HG03103 (cell line): Measurements from ENCODE around the gene SAP25.

Experiments used
- ATAC-seq: cut with Tn5 transposase; IDR thresholded peaks from one replicate; pipeline ENCODE4 v1.9.1; 2021; ENCODE audit warnings: low read depth; ENCODE audit not compliant: unreplicated experiment

The SAP25 gene

GRCh38 chr7:100598425-100598824 lies 24.7 kb upstream of the SAP25 start:
- ATAC-seq = no peak

GRCh38 chr7:100595188-100595587 lies 21.5 kb upstream of the SAP25 start:
- ATAC-seq = no peak

DNA sequence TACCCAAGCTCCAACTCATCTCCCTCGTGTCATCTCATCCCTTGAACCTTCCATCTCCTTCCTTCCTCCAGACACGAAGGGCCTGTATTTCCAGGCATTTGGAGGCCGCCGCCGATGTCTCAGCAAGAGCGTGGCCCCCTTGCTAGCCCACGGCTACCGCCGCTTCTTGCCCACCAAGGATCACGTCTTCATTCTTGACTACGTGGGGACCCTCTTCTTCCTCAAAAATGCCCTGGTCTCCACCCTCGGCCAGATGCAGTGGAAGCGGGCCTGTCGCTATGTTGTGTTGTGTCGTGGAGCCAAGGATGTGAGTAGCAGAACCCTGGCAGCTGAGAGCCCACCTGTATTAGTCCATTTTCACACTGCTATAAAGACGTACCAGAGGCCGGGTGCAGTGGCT lies 17.9 kb upstream of the SAP25 start:
- ATAC-seq = no peak

- no peak for ATAC-seq
These were observed 16.5 kb upstream of the SAP25 start for GRCh38 chr7:100590077-100590737.

DNA sequence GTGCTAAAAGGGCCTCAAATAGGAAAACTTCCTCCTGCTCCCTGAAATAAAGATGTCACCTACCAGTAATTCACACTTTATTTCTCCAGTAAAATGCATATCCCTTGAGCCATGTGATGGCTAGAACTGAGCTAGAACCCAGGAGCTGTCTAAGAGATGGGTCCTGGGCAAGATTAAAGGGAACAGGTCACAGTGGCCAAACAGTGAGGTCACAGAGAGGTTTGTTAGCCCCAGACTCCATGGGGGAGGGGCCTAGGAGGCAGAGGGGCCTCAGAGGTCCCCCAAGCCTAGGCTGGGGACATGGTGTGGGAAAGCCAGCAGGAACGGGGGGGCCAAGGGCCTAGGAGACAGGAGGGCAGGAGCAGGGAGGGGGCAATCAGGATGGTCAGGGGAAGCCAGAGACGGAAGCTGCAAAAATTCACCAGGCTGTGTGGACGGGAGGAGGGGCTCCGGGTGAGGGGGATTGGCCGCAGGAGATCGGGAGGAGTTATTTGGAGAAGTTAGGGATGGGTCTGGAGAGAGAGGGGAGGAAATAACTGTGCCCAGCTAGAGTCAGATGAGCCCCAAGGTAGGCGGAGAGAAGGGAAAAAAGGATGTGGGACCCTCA lies 15.7 kb upstream of the SAP25 start:
- ATAC-seq = no peak

DNA sequence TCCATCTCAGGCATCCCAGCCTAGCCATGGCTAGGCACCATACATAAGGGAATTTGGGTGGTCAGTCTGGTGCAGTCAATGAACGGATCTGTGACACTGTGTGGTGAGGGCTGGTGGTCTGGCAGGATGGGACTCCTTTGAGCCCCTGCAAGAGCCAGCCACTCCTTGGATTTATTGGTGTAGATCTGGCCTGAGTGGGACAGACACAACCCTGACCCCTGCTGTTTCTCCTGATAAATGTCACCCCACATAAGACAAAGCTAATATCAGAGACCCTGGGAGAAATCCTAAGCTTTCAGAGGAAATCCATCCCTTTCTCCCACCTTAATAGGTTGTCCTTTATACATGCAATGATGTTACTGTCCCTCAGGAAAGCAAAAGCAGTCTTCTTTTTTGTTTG lies 14.7 kb upstream of the SAP25 start:
- ATAC-seq = no peak

- peak; percentile 81 for ATAC-seq
These were observed 12.7 kb upstream of the SAP25 start, which contains the start of gene FBXO24 for GRCh38 chr7:100586266-100587025. Gene FBXO24 (plus strand): TSS chr7:100586328. CDS start chr7:100586626, 298 bp downstream.

DNA sequence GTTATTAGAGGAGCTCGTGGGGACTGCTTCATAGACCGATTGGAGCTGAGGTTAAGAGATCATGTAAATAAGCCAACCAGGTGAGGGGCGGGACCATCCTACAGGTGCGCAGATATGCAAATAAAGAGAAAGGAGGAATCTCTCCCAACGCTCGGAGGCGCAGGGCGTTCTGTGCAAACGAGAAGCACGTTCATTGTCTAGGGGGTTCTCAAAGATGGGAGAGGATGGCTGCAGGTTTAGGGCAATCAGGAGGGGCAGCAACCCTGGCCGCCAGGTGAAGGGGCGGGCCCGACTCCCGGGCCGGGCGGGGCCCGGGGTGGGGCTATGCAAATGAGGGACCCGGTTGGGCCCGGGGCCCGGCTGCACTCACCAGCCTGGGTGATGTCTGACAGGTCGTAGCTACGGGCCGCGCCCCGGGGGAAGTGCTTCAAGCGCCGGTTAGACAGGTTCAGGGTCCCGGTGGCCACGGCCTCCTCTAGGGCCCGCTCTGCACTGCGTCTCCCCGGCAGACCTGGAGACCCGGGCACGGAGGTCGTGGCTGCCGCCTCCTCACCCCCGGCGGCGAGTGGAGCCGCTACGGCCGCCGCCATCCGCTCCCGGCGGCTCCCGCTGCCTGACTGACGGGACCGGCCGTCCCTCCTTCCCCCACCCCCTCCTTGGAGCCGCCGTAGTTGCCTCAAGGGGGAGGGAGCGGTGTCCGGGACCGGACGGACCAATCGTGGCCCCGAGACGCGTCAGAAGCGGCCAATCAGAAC lies 12.0 kb upstream of the SAP25 start, which contains the start of gene LRCH4:
LRCH4 (minus strand) TSS at position 619 of the 755 bp plus-strand sequence; CDS start at position 590, 29 bp downstream.
- peak; percentile 14 for ATAC-seq

DNA sequence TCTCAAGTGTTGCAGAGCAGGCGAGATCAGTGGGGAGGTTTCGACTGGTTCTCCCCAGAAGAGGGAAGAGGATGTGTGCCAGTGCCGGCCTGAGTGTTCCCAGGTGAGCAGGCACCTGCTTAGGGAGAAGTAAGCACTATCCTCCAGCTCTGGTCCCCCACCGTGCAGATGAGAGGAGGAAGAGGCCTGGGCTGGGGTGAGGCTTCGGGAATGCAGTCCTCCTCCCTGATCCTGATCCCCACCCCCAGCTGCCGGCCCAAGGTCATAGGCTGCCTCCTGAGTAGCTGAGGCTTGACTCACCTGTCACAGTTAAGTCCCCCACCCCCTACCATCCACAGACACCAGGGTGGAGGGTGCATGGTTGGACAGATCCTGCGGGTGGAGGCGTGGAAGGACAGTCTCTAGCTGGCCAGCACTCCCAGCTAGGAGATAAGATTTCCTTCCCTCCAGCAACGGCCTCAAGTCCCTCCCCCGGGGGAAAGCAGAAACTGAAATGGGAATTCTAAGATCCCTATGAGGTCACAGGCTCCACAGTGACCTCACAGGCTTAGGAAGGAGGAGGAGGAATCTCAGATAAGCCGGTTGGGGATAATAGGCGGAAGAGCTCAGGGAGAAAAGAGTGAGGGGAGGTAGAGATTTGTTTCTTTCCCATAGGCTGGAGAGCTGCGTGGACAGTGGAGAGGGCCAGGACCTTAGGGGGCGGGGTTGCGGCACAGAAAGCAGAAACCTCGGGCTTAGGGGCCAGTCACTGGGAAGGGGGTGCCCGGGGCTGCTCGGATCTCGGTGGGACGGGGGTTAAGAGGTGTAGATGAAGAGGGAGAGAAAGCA lies 11.2 kb upstream of the SAP25 start:
- no peak for ATAC-seq

DNA sequence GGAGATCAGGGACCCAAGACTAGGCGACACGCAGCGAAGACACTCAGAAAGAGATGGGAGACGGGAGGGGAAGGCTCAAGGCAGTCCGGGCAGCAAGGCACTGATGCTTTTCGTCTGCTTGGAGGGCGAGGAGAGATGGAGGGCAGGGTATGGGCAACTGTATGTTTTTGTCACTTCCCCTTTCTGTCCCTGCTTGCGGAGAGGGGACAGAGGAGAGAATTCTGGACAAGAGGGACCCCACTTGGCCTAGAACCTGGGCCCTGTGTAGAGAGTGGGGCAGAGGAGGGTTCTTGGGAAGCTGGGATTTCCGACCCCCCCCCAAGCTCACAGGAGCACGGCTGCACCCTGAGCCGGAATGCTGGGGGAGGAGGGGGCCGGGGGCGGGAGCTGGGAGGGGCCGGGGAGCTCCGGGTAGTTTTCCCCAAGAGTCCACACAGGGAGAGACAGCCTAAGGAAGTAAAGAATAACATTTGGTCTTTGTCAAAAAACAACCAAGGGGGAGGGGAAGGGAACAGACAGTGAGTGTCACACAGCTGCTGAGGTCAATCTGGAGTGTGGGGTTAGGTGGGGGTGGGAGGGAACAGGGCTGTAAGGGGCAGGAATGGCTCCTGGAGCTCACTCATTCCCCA lies 10.5 kb upstream of the SAP25 start:
- ATAC-seq = no peak

GRCh38 chr7:100583132-100584053 lies 9.7 kb upstream of the SAP25 start:
- ATAC-seq = no peak

DNA sequence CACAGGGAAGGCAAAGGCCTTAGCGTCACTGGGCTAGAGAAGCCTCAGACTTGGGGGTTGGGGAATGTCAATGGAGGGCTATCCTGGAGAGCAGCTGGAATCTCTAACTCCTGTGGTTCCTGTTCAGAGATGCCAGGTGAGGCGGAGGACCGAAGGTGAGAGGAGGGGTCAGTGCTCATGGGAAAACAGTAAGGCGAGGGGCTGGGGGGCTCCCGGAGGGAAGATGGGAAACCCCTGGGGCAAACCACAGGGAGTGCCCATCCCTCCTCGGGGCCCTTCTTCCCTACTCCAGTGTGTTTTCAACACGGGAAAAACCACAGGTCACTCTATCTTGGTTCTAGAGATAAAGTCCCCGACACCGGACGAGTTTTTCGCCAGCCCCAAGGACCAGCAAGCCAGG lies 8.9 kb upstream of the SAP25 start:
- no peak for ATAC-seq

DNA sequence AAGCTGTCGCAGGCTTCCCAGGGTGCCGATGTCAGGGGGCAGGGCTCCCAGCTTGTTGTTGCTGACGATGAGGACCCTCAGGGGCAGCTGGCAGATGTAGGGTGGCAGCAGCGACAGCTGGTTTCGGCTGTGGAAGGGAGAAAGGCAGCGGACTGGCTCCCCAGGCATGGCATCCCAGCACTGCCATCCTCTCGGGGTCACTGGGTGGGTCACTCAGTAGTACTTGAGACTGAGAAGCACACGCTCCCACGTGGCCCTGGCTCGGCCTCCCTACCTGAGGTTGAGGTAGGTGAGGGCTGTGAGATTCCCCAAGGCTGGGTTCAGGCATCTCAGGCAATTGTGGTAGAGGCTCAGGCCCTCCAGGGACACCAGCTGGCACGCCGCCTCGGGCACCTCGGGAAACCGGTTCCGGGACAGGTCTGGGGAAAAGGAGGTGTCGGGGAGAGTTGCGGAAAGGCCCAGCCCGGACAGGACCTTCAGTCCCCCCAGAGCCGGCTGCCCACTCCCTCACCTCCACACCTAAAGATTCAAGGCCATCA lies 8.4 kb upstream of the SAP25 start:
- ATAC-seq = no peak

DNA sequence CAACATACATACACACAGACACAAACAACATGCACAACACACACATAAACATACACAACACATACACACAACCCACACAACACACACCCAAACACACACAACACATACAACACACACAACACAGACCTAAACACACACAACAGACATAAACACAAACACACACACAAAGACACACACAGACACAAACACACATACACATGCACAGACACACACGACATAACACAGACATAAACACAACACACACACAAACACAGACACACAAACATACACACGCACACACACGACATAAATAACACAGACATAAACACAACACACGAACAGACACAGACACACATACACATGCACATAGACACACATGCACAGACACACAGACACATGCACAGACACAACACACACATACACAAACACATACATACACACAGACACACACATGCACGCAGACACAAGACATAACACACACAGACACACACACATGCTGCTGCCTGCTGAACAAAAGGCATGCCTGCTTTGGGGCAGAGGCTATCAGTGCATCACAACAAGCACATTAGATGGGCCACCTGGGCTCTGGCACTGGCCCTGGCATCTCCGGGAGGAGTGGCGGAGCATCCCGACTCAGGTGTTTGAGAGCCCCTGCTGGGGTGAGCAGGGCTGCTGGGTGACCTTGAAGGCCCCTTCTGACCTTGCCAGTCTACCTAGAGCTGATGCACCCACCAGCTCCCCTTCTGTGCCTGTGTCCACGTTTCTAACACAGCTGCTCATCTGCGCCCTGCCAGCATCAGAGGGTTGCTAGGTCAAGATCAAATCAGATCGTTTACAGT lies 7.0 kb upstream of the SAP25 start:
- no peak for ATAC-seq

GRCh38 chr7:100578246-100579183 lies 4.8 kb upstream of the SAP25 start:
- ATAC-seq = no peak

- no peak for ATAC-seq
These were observed 3.8 kb upstream of the SAP25 start for GRCh38 chr7:100577507-100577906.
